Measurements from ENCODE around the gene ADAMTS14. TPM values are rescaled to one million over a fixed set of nuclear protein-coding genes. Genes with fewer than 3 reads are reported as not detected.
A peak's percentile ranks its signal among the peaks of the same experiment; 100 is the strongest.

Gene ADAMTS14
- total RNA-seq, 1 donor from 2014 or later = 1.1 TPM

DNA sequence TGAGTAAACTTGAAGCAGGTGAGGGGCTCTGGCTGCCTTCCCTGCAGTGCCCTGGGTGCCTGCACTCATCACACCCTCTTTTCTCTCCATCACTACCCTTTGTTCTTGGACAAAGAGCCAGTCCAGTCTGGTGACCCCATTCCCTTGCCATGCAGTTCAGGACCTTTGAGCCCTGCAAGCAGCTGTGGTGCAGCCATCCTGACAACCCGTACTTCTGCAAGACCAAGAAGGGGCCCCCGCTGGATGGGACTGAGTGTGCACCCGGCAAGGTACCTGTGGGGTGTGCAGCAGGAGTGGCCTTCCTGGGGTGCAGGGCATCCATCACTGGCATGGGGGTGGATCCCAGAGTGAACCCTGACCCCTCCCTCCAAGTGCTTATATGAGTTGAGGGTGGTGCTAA lies 64.2 kb downstream of the ADAMTS14 start:
- H3K27me3 Mint-ChIP-seq (ENCODE audit: unreplicated experiment) = peaks cover 6% of the 10 kb centered on the region
- no peak overlapping the region for H3K27ac Mint-ChIP-seq (ENCODE audit: unreplicated experiment)

DNA sequence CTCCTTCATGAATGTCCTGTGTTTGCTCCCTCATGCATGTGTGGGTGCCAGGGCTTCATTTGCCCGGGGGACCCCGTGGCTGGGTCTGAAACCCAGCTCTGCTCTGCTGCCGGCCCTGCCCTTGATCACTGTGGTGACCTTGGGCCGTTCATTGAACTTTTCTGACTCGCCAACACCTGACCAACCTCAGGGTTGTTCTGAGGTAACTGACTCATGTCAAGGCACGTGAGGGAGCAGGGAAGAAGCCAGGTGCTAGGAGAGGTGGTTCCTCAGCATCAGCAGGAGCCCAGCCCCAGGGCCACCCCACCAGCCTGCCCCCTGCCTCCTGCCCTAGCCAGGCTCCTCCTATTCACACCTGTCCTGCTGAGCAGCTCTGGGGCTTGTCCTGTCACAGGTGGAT lies 64.9 kb downstream of the ADAMTS14 start:
- peaks cover 6% of the 10 kb centered on the region for H3K27me3 Mint-ChIP-seq (ENCODE audit: unreplicated experiment)
- H3K4me3 Mint-ChIP-seq (ENCODE audit: unreplicated experiment) = no peak overlapping the region
- H3K4me1 Mint-ChIP-seq (ENCODE audit: unreplicated experiment) = peaks cover 14% of the 10 kb centered on the region
- no peak for TF ChIP-seq CTCF (IDR thresholded peaks at IDR 0.05; ENCODE audit: unreplicated experiment)
- no peak overlapping the region for H3K27ac Mint-ChIP-seq (ENCODE audit: unreplicated experiment)
- DNase-seq (ENCODE audit: low spot score) = no peak
- H3K9me3 Mint-ChIP-seq (ENCODE audit: unreplicated experiment) = no peaks in the 10 kb centered on the region
- no peaks in the 10 kb centered on the region for H3K36me3 Mint-ChIP-seq (ENCODE audit: low read depth, unreplicated experiment)

More for the DNA sequence above, 64.2 kb downstream of the ADAMTS14 start:
- DNase-seq (ENCODE audit: low spot score) = no peak
- Mint-ChIP-seq H3K36me3 (ENCODE audit: low read depth, unreplicated experiment) (no peaks in the 10 kb centered on the region), H3K4me3 (ENCODE audit: unreplicated experiment) (no peak overlapping the region), H3K9me3 (ENCODE audit: unreplicated experiment) (no peaks in the 10 kb centered on the region), H3K4me1 (ENCODE audit: unreplicated experiment) (peaks cover 8% of the 10 kb centered on the region)
- TF ChIP-seq CTCF (IDR thresholded peaks at IDR 0.05; ENCODE audit: unreplicated experiment) = no peak

DNA sequence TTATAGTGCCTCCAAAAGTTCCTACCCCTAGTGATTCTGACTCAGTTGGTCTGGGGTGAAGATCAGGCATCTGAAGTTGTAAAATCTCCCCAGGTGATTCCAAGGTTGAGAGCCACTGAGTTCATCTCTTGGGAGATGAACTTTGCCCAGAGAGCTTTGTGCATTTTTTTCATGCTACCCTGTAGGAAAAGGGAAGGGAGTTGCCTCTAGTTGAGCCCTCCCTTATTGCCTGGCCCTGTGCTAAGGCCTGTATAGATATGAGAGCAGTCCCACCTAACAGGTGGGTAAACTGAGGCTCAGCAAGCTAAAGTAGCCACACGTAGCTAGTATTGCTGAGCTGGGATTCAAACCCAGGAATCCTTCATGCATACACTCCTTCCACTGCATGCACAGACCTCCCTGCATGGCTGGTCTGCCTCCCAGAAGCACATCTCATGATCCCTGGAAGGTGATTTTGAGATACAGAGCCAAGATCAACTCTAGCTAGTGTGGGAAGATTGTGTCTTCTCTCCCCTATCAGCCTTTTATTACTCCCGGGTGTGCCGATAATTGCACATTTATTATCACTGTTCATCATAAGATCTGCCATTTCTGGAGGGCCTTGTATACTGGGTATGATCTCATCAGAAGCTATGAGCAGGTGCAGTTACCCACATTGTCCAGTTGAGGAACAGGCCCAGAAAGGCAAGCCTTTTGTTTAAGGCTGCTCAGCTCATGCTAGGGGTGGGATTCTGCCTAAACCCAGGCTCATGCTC lies 65.9 kb downstream of the ADAMTS14 start:
- H3K9me3 Mint-ChIP-seq (ENCODE audit: unreplicated experiment) = no peaks in the 10 kb centered on the region
- no peak for DNase-seq (ENCODE audit: low spot score)
- peaks cover 22% of the 10 kb centered on the region for H3K4me1 Mint-ChIP-seq (ENCODE audit: unreplicated experiment)
- no peak overlapping the region for H3K27ac Mint-ChIP-seq (ENCODE audit: unreplicated experiment)
- H3K36me3 Mint-ChIP-seq (ENCODE audit: low read depth, unreplicated experiment) = no peaks in the 10 kb centered on the region
- H3K4me3 Mint-ChIP-seq (ENCODE audit: unreplicated experiment) = no peak overlapping the region
- TF ChIP-seq CTCF (IDR thresholded peaks at IDR 0.05; ENCODE audit: unreplicated experiment) = peak; percentile 14
- H3K27me3 Mint-ChIP-seq (ENCODE audit: unreplicated experiment) = peaks cover 6% of the 10 kb centered on the region

- Mint-ChIP-seq H3K27me3 (ENCODE audit: unreplicated experiment) (peaks cover 8% of the 10 kb centered on the region), H3K36me3 (ENCODE audit: low read depth, unreplicated experiment) (no peaks in the 10 kb centered on the region), H3K4me1 (ENCODE audit: unreplicated experiment) (peaks cover 25% of the 10 kb centered on the region), H3K27ac (ENCODE audit: unreplicated experiment) (no peak overlapping the region), H3K9me3 (ENCODE audit: unreplicated experiment) (no peaks in the 10 kb centered on the region), H3K4me3 (ENCODE audit: unreplicated experiment) (no peak overlapping the region)
- no peak for DNase-seq (ENCODE audit: low spot score)
- TF ChIP-seq CTCF (IDR thresholded peaks at IDR 0.05; ENCODE audit: unreplicated experiment) = no peak
Measured at GRCh38 chr10:70738761-70739121, 66.4 kb downstream of the ADAMTS14 start.

DNA sequence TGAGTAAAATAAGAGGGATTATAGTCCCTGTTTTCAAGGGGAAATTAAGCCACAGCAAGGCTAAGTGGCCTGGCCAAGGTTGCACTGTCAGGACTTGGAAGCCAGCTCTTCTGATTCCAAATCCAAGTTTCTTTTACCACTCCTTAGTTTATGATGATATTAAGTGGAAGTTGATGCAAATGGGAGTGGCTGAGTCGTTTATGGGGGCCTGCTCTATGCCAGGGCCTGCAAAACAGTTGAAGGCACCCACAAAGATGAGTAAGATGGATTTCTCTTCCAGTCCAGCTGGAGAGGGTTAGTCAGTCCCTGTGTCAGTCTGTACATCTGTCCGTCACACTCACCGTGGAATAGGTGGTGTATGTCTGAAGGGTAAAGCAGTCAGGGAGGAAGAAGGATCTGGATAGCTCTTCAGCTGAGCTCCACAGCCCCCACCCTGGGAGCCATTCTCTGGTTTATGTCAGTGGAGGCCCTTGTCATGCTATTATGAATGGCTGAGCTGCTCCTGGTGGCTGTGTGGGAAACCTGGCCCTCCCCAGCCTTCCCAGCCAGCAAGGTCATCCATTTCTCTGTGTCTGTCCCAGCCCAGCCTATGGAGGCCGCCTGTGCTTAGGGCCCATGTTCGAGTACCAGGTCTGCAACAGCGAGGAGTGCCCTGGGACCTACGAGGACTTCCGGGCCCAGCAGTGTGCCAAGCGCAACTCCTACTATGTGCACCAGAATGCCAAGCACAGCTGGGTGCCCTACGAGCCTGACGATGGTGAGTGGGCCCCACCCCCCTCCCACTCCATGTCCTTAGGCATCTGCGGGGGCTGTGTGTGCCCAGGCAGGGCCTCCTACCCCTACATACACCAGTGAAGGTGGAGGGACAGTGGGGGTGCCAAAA lies 68.3 kb downstream of the ADAMTS14 start:
- Mint-ChIP-seq H3K4me1 (ENCODE audit: unreplicated experiment) (peaks cover 34% of the 10 kb centered on the region), H3K4me3 (ENCODE audit: unreplicated experiment) (no peak overlapping the region), H3K9me3 (ENCODE audit: unreplicated experiment) (no peaks in the 10 kb centered on the region), H3K36me3 (ENCODE audit: low read depth, unreplicated experiment) (no peaks in the 10 kb centered on the region), H3K27me3 (ENCODE audit: unreplicated experiment) (peaks cover 6% of the 10 kb centered on the region), H3K27ac (ENCODE audit: unreplicated experiment) (peak overlapping the region; percentile 48)
- TF ChIP-seq CTCF (IDR thresholded peaks at IDR 0.05; ENCODE audit: unreplicated experiment) = no peak
- DNase-seq (ENCODE audit: low spot score) = no peak
